ENCODE results near the gene PDP2.

- TF ChIP-seq POLR2A (IDR thresholded peaks at IDR 0.05; ENCODE audit: low read length): no peak
- TF ChIP-seq GATA1 (IDR thresholded peaks at IDR 0.05; ENCODE audit: low read depth, low read length): no peak
Observed at GRCh38 chr16:66891797-66892196, 11.5 kb downstream of the PDP2 start.
